Fibroblast of villous mesenchyme (primary cell): ENCODE results near the gene RAPGEF6. TPM values are rescaled to one million over a fixed set of nuclear protein-coding genes. Genes with fewer than 3 reads are reported as not detected.

Experiments used
- DNase-seq: peaks from one replicate; pipeline ENCODE4 v3.0.0-alpha.2; 2010; ENCODE audit warnings: low read depth
- H3K4me3 ChIP-seq: 2 replicates; pipeline ENCODE4 v1.5.1; 2011; ENCODE audit warnings: low read depth, mild to moderate bottlenecking, low read length
- CTCF ChIP-seq: IDR thresholded peaks from 2 replicates; pipeline ENCODE4 v1.5.1; 2012; ENCODE audit warnings: low read depth, mild to moderate bottlenecking, low read length; ENCODE audit not compliant: insufficient read depth
- total RNA-seq: library from RNA; depleted of rRNA; stranded (reverse); fragments of >200 nt; gene quantifications from 2 replicates; pipeline ENCODE4 v1.2.3, GENCODE V29; 2012

RAPGEF6 gene
- total RNA-seq, 1 donor = 21.6 TPM

- H3K4me3 ChIP-seq = no peak overlapping the region
- DNase-seq = peak; percentile 33
- no peak for TF ChIP-seq CTCF
Observed at GRCh38 chr5:131460867-131461572, 174.0 kb downstream of the RAPGEF6 start.

- TF ChIP-seq CTCF = no peak
- no peak for DNase-seq
- H3K4me3 ChIP-seq = no peak overlapping the region
Observed at GRCh38 chr5:131460133-131460532, 174.9 kb downstream of the RAPGEF6 start.

GRCh38 chr5:131459216-131459615 is 175.8 kb downstream of the RAPGEF6 start:
- H3K4me3 ChIP-seq = no peak overlapping the region
- DNase-seq = no peak
- no peak for TF ChIP-seq CTCF

- no peak overlapping the region for H3K4me3 ChIP-seq
- TF ChIP-seq CTCF = no peak
- DNase-seq = no peak
Observed at GRCh38 chr5:131457193-131457592, 177.8 kb downstream of the RAPGEF6 start.

- no peak for DNase-seq
- TF ChIP-seq CTCF = no peak
- no peak overlapping the region for H3K4me3 ChIP-seq
Observed at GRCh38 chr5:131450941-131451340, 184.1 kb downstream of the RAPGEF6 start.

GRCh38 chr5:131441184-131441583 is 193.8 kb downstream of the RAPGEF6 start:
- TF ChIP-seq CTCF = no peak
- DNase-seq = peak; percentile 9
- H3K4me3 ChIP-seq = no peak overlapping the region

- TF ChIP-seq CTCF = no peak
- H3K4me3 ChIP-seq = no peak overlapping the region
- no peak for DNase-seq
Observed at GRCh38 chr5:131436081-131436480, 198.9 kb downstream of the RAPGEF6 start.
